NT2/D1 (cell line): Measurements from ENCODE around the gene DNM3.

Source experiments
- SUZ12 ChIP-seq: IDR thresholded peaks from 2 replicates; pipeline ENCODE4 v1.6.1; 2011; ENCODE audit not compliant: insufficient read length, insufficient read depth; ENCODE audit errors: extremely low read depth
- YY1 ChIP-seq: IDR thresholded peaks from 2 replicates; pipeline ENCODE4 v1.6.1; 2011; ENCODE audit not compliant: insufficient read length, insufficient read depth
- ZNF274 ChIP-seq: IDR thresholded peaks from 2 replicates; pipeline ENCODE4 v1.6.1; 2011; ENCODE audit warnings: mild to moderate bottlenecking, low read depth, low read length

DNA sequence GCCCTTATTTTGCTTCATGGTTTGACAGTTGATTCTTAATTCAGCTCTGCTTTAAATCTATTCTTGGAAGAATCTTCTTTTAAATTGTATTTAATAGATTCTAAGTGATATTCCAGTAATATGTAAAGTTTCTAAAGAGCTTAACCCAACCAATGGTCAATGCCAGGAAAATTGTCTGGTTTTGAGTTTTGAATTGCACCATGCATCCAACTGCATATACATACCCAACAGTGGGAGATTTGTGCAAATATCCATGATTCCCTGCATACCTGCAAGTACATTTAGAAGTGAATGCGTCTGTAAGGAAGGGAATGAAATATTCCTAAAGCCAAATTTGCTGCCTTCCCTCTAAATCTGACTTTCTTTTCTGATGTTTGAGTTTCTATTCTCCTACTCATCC lies 543.4 kb downstream of the DNM3 start:
- TF ChIP-seq YY1: no peak
- TF ChIP-seq ZNF274: no peak
- no peak for TF ChIP-seq SUZ12
